DND-41 (cell line): Measurements from ENCODE around the gene ANKS1B.

Experiments
- EZH2 ChIP-seq: IDR thresholded peaks from 3 replicates; pipeline ENCODE4 v1.6.1; 2012; ENCODE audit warnings: borderline replicate concordance, low read depth, mild to moderate bottlenecking, moderate library complexity, low read length, inconsistent platforms; ENCODE audit not compliant: severe bottlenecking
- TF ChIP-seq, protein P1 (sequence below): IDR thresholded peaks from 2 replicates; pipeline ENCODE4 v1.5.1; 2012; ENCODE audit warnings: borderline replicate concordance, low read length, moderate library complexity, mild to moderate bottlenecking; ENCODE audit not compliant: poor library complexity, severe bottlenecking; ENCODE audit errors: extremely low read depth

DNA sequence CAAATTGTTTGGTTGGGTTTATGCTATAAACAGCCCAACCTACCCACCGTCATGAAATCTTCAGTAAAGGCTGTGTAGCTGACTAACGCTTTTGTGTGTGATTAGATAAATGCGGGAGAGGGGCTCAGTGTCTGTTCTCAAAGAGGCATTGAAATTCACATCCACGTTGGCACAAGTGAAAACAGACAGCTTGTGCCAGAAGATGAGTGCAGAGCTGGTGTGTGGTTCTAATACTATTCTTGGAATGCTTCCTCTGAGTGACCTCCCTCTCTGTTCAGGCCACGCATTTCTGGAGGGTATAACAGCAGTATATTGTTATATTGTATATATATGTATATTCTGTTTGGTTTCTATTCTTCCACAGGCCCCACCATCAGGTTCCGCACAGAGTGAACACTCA, 1075.9 kb downstream of the ANKS1B start:
- TF ChIP-seq, protein P1, sequence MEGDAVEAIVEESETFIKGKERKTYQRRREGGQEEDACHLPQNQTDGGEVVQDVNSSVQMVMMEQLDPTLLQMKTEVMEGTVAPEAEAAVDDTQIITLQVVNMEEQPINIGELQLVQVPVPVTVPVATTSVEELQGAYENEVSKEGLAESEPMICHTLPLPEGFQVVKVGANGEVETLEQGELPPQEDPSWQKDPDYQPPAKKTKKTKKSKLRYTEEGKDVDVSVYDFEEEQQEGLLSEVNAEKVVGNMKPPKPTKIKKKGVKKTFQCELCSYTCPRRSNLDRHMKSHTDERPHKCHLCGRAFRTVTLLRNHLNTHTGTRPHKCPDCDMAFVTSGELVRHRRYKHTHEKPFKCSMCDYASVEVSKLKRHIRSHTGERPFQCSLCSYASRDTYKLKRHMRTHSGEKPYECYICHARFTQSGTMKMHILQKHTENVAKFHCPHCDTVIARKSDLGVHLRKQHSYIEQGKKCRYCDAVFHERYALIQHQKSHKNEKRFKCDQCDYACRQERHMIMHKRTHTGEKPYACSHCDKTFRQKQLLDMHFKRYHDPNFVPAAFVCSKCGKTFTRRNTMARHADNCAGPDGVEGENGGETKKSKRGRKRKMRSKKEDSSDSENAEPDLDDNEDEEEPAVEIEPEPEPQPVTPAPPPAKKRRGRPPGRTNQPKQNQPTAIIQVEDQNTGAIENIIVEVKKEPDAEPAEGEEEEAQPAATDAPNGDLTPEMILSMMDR: no peak
- no peak for TF ChIP-seq EZH2
